Naive thymus-derived CD4-positive, alpha-beta T cell (primary cell): ENCODE data around the gene STK39. TPM values are rescaled to one million over a fixed set of nuclear protein-coding genes. Genes with fewer than 3 reads are reported as not detected.
"Not testable (repeated sequence)": the region's sequence is repeated elsewhere in the genome, so short reads cannot be mapped to it uniquely, and the experiment has no call there.

Experiments used
- ATAC-seq: fragments of 150-1000 bp; cut with Tn5 transposase; 2 replicates; pipeline ENCODE4 v1.10.0; 2021; ENCODE audit warnings: mild to moderate bottlenecking, moderate library complexity
- CTCF ChIA-PET: fragments of 350-600 bp; sonication (Branson Sonifier 250); formaldehyde crosslinking; loops from one replicate; lab custom pipeline; 2021; ENCODE audit warnings: antibody characterized with exemption; lab: Charles Lee
- POLR2A ChIA-PET: fragments of 350-600 bp; sonication (Branson Sonifier 250); formaldehyde crosslinking; loops from one replicate; lab custom pipeline; 2021; ENCODE audit warnings: antibody characterized with exemption, inconsistent platforms; lab: Charles Lee
- DNase-seq, 9 donors: peaks; one replicate each; pipeline versions ENCODE4 v3.0.0 to v3.0.0-alpha.2; 2020 to 2022; ENCODE audit warnings: mixed read lengths in 1 of 9
- H3K27ac ChIP-seq: one replicate; pipeline ENCODE4 v1.7.0; 2013; ENCODE audit warnings: mild to moderate bottlenecking, low read depth, low read length, moderate library complexity
- H3K27me3 ChIP-seq, 2 donors: one replicate each; pipeline ENCODE4 v1.7.0; 2013; ENCODE audit warnings: low read length in 2 of 2, mild to moderate bottlenecking in 2 of 2, moderate library complexity in 2 of 2; ENCODE audit not compliant: control insufficient read depth in 2 of 2, insufficient read depth in 2 of 2
- H3K36me3 ChIP-seq, 3 experiments: 1 replicate in 2 of 3; 2 replicates in 1 of 3; pipeline ENCODE4 v1.7.0; 2013; ENCODE audit warnings: low read length in 3 of 3, mild to moderate bottlenecking in 3 of 3, moderate library complexity in 1 of 3; ENCODE audit not compliant: insufficient read depth in 3 of 3, control insufficient read depth in 2 of 3
- H3K4me1 ChIP-seq, 2 donors: one replicate each; pipeline ENCODE4 v1.7.0; 2013; ENCODE audit warnings: low read length in 2 of 2, mild to moderate bottlenecking in 2 of 2, moderate library complexity in 1 of 2; ENCODE audit not compliant: control insufficient read depth in 2 of 2, insufficient read depth in 2 of 2
- H3K4me3 ChIP-seq: 2 replicates; pipeline ENCODE4 v1.7.0; 2013; ENCODE audit warnings: mild to moderate bottlenecking, low read length
- H3K9me3 ChIP-seq, 3 experiments: 1 replicate in 2 of 3; 2 replicates in 1 of 3; pipeline ENCODE4 v1.7.0; 2013; ENCODE audit warnings: low read length in 3 of 3; ENCODE audit not compliant: control insufficient read depth in 2 of 3
- H3K27ac Mint-ChIP-seq, 9 donors: one replicate each; pipeline ENCODE4 v1.8.0; 2020 to 2022; ENCODE audit warnings: mixed read lengths in 9 of 9, mild to moderate bottlenecking in 8 of 9, moderate library complexity in 5 of 9, inconsistent platforms in 2 of 9
- H3K27me3 Mint-ChIP-seq, 5 donors: one replicate each; pipeline ENCODE4 v1.8.0; 2021 to 2022; ENCODE audit warnings: mixed read lengths in 5 of 5, mild to moderate bottlenecking in 1 of 5
- H3K36me3 Mint-ChIP-seq, 5 donors: one replicate each; pipeline ENCODE4 v1.8.0; 2020 to 2022; ENCODE audit warnings: mixed read lengths in 5 of 5, mild to moderate bottlenecking in 3 of 5, inconsistent platforms in 1 of 5
- H3K4me1 Mint-ChIP-seq, 7 donors: one replicate each; pipeline ENCODE4 v1.8.0; 2020 to 2022; ENCODE audit warnings: mixed read lengths in 7 of 7, mild to moderate bottlenecking in 3 of 7, inconsistent platforms in 1 of 7
- H3K4me3 Mint-ChIP-seq, 10 donors: one replicate each; pipeline ENCODE4 v1.8.0; 2020 to 2022; ENCODE audit warnings: mild to moderate bottlenecking in 10 of 10, mixed read lengths in 10 of 10, moderate library complexity in 6 of 10, inconsistent platforms in 2 of 10
- H3K9me3 Mint-ChIP-seq, 11 donors: one replicate each; pipeline ENCODE4 v1.8.0; 2020 to 2022; ENCODE audit warnings: mixed read lengths in 11 of 11, mild to moderate bottlenecking in 4 of 11, inconsistent platforms in 1 of 11, moderate library complexity in 1 of 11
- intact Hi-C, 2 donors: fragments of 100-400 bp; cut with micrococcal nuclease; formaldehyde crosslinking; loops; one replicate each; pipeline ENCODE4 v1.15.1; 2023
- polyA plus RNA-seq, 2 donors: library from polyadenylated mRNA; unstranded; fragments of 300-500 nt; fragmentation: Illumina TruSeq; gene quantifications; one replicate each; pipeline ENCODE4 v1.2.3, GENCODE V29; 2021
- total RNA-seq, 6 experiments: library from RNA in 5 of 6; stranded (reverse) in 5 of 6; gene quantifications; 1 replicate in 5 of 6; 2 replicates in 1 of 6; pipeline ENCODE4 v1.2.3 and lab custom pipeline; 2021 to 2026

The STK39 gene
- total and polyA plus RNA-seq, 7 experiments from 2014 or later: 2.7 to 33.9 (median 16.9) TPM

- H3K36me3 ChIP-seq, H3K27ac ChIP-seq, intact Hi-C loops, POLR2A ChIA-PET, H3K27ac Mint-ChIP-seq, H3K4me1 ChIP-seq, ATAC-seq, H3K27me3 ChIP-seq, H3K4me3 Mint-ChIP-seq, H3K9me3 ChIP-seq, H3K27me3 Mint-ChIP-seq, H3K4me3 ChIP-seq, DNase-seq: not testable (repeated sequence)
- peaks cover 0 to 10% (median 0%) of the 10 kb centered on the region in 11 donors for H3K9me3 Mint-ChIP-seq
- peaks cover 17 to 52% (median 34%) of the 10 kb centered on the region in 5 donors for H3K36me3 Mint-ChIP-seq
- H3K4me1 Mint-ChIP-seq: peaks cover 0 to 26% (median 4%) of the 10 kb centered on the region in 7 donors
- CTCF ChIA-PET: interaction anchor here (0.7 kb wide), 1 partner anchor 27 kb away, joined by 3 read pairs; no protein-coding TSS in a partner anchor
Measured at GRCh38 chr2:168081452-168081851, 165.9 kb downstream of the STK39 start.

- Mint-ChIP-seq H3K4me3 (no peak overlapping the region), H3K27me3 (no peaks in the 10 kb centered on the region), H3K9me3 (peaks cover 0 to 10% (median 0%) of the 10 kb centered on the region in 11 donors), H3K27ac (peak overlapping the region in 1 of 9 donors; percentile 26), H3K36me3 (peaks cover 22 to 56% (median 29%) of the 10 kb centered on the region in 5 donors), H3K4me1 (peaks cover 0 to 32% (median 4%) of the 10 kb centered on the region in 7 donors)
- no peaks in the 10 kb centered on the region for H3K9me3 ChIP-seq
- intact Hi-C loops: no loop called here
- H3K27ac ChIP-seq: no peak overlapping the region
- H3K4me1 ChIP-seq: no peaks in the 10 kb centered on the region
- ChIA-PET POLR2A (no interaction called here), CTCF (no interaction called here)
- ATAC-seq (no peak), DNase-seq (no peak)
- H3K36me3 ChIP-seq: no peaks in the 10 kb centered on the region
- H3K27me3 ChIP-seq: no peaks in the 10 kb centered on the region
- H3K4me3 ChIP-seq: no peak overlapping the region
Measured at GRCh38 chr2:168079236-168079635, 168.2 kb downstream of the STK39 start.

GRCh38 chr2:168076731-168077130, 170.7 kb downstream of the STK39 start:
- H3K27me3 ChIP-seq: no peaks in the 10 kb centered on the region
- no peak for ATAC-seq
- DNase-seq: no peak
- intact Hi-C loops: no loop called here
- H3K36me3 ChIP-seq: peaks cover 0 to 9% (median 0%) of the 10 kb centered on the region in 3 experiments
- Mint-ChIP-seq H3K27me3 (no peaks in the 10 kb centered on the region), H3K9me3 (peaks cover 0 to 4% (median 0%) of the 10 kb centered on the region in 11 donors), H3K4me1 (peaks cover 0 to 22% (median 4%) of the 10 kb centered on the region in 7 donors), H3K27ac (peak overlapping the region in 1 of 9 donors; percentile 0), H3K4me3 (no peak overlapping the region), H3K36me3 (peaks cover 10 to 61% (median 23%) of the 10 kb centered on the region in 5 donors)
- H3K4me1 ChIP-seq: no peaks in the 10 kb centered on the region
- CTCF ChIA-PET: no interaction called here
- H3K27ac ChIP-seq: no peak overlapping the region
- H3K9me3 ChIP-seq: no peaks in the 10 kb centered on the region
- POLR2A ChIA-PET: no interaction called here
- H3K4me3 ChIP-seq: no peak overlapping the region

GRCh38 chr2:168075446-168075845, 171.9 kb downstream of the STK39 start:
- H3K27me3 ChIP-seq: no peaks in the 10 kb centered on the region
- H3K27ac Mint-ChIP-seq: peak overlapping the region in 1 of 9 donors; percentile 5
- peaks cover 12 to 71% (median 30%) of the 10 kb centered on the region in 5 donors for H3K36me3 Mint-ChIP-seq
- CTCF ChIA-PET: no interaction called here
- peaks cover 0 to 4% (median 0%) of the 10 kb centered on the region in 11 donors for H3K9me3 Mint-ChIP-seq
- ATAC-seq: no peak
- H3K4me1 Mint-ChIP-seq: peaks cover 0 to 22% (median 4%) of the 10 kb centered on the region in 7 donors
- no peaks in the 10 kb centered on the region for H3K9me3 ChIP-seq
- H3K27me3 Mint-ChIP-seq: no peaks in the 10 kb centered on the region
- POLR2A ChIA-PET: no interaction called here
- no peak overlapping the region for H3K4me3 Mint-ChIP-seq
- H3K4me1 ChIP-seq: no peaks in the 10 kb centered on the region
- no peak for DNase-seq
- H3K36me3 ChIP-seq: peaks cover 0 to 9% (median 0%) of the 10 kb centered on the region in 3 experiments
- H3K4me3 ChIP-seq: no peak overlapping the region
- H3K27ac ChIP-seq: no peak overlapping the region
- intact Hi-C loops: loop anchor here in 1 of 2 donors (2.0 kb wide), 1 partner anchor 41 kb away; no protein-coding TSS in a partner anchor

- H3K27ac ChIP-seq: no peak overlapping the region
- no peaks in the 10 kb centered on the region for H3K4me1 ChIP-seq
- no peaks in the 10 kb centered on the region for H3K27me3 ChIP-seq
- no peak for ATAC-seq
- peaks cover 6 to 62% (median 29%) of the 10 kb centered on the region in 5 donors for H3K36me3 Mint-ChIP-seq
- H3K9me3 Mint-ChIP-seq: no peaks in the 10 kb centered on the region
- no peaks in the 10 kb centered on the region for H3K9me3 ChIP-seq
- H3K27ac Mint-ChIP-seq: no peak overlapping the region
- intact Hi-C loops: no loop called here
- peaks cover 0 to 9% (median 0%) of the 10 kb centered on the region in 3 experiments for H3K36me3 ChIP-seq
- no peak for DNase-seq
- H3K4me3 ChIP-seq: no peak overlapping the region
- CTCF ChIA-PET: interaction anchor here (0.6 kb wide), 1 partner anchor 18 kb away, joined by 4 read pairs; no protein-coding TSS in a partner anchor
- H3K4me3 Mint-ChIP-seq: no peak overlapping the region
- POLR2A ChIA-PET: no interaction called here
- no peaks in the 10 kb centered on the region for H3K27me3 Mint-ChIP-seq
- peaks cover 0 to 6% (median 0%) of the 10 kb centered on the region in 7 donors for H3K4me1 Mint-ChIP-seq
Measured at GRCh38 chr2:168072626-168073303, 174.6 kb downstream of the STK39 start.

GRCh38 chr2:168064011-168064998, 183.1 kb downstream of the STK39 start:
- Mint-ChIP-seq H3K4me1 (peaks cover 0 to 11% (median 7%) of the 10 kb centered on the region in 7 donors), H3K4me3 (no peak overlapping the region), H3K36me3 (peaks cover 0 to 75% (median 69%) of the 10 kb centered on the region in 5 donors), H3K9me3 (no peaks in the 10 kb centered on the region), H3K27me3 (no peaks in the 10 kb centered on the region), H3K27ac (peak overlapping the region in 1 of 9 donors; percentile 33)
- ChIA-PET CTCF (no interaction called here), POLR2A (no interaction called here)
- intact Hi-C loops: no loop called here
- no peak for ATAC-seq
- no peaks in the 10 kb centered on the region for H3K4me1 ChIP-seq
- DNase-seq: no peak
- peaks cover 0 to 18% (median 0%) of the 10 kb centered on the region in 3 experiments for H3K36me3 ChIP-seq
- H3K9me3 ChIP-seq: no peaks in the 10 kb centered on the region
- no peak overlapping the region for H3K27ac ChIP-seq
- no peaks in the 10 kb centered on the region for H3K27me3 ChIP-seq
- H3K4me3 ChIP-seq: no peak overlapping the region
